Measurements from ENCODE around the gene DCAF5.
"Not testable (repeated sequence)": the region's sequence is repeated elsewhere in the genome, so short reads cannot be mapped to it uniquely, and the experiment has no call there.

DCAF5 gene

GRCh38 chr14:69066396-69067171 lies 86.3 kb downstream of the DCAF5 start:
- DNase-seq, result no peak

- DNase-seq, result not testable (repeated sequence)
Measured at GRCh38 chr14:69065934-69066333, 87.0 kb downstream of the DCAF5 start.

GRCh38 chr14:69064596-69064995 lies 88.3 kb downstream of the DCAF5 start:
- no peak for DNase-seq

GRCh38 chr14:69059658-69060623 lies 93.0 kb downstream of the DCAF5 start:
- no peak for DNase-seq

- no peak for DNase-seq
Measured at GRCh38 chr14:69055999-69056788, 96.7 kb downstream of the DCAF5 start.

GRCh38 chr14:69055125-69055524 lies 97.8 kb downstream of the DCAF5 start:
- no peak for DNase-seq

- no peak for DNase-seq
Measured at GRCh38 chr14:69054030-69054429, 98.9 kb downstream of the DCAF5 start.

GRCh38 chr14:69052181-69052601 lies 100.7 kb downstream of the DCAF5 start:
- DNase-seq, result no peak

GRCh38 chr14:69050240-69051184 lies 102.4 kb downstream of the DCAF5 start:
- no peak for DNase-seq

GRCh38 chr14:69049675-69050074 lies 103.2 kb downstream of the DCAF5 start:
- DNase-seq, result no peak

- no peak for DNase-seq
Measured at GRCh38 chr14:69048456-69048855, 104.5 kb downstream of the DCAF5 start.

- DNase-seq, result no peak
Measured at GRCh38 chr14:69047255-69047654, 105.7 kb downstream of the DCAF5 start.

- DNase-seq, result no peak
Measured at GRCh38 chr14:69046476-69046860, 106.5 kb downstream of the DCAF5 start.

GRCh38 chr14:69045857-69046475 lies 107.0 kb downstream of the DCAF5 start:
- no peak for DNase-seq

- no peak for DNase-seq
Measured at GRCh38 chr14:69044965-69045555, 107.9 kb downstream of the DCAF5 start.

GRCh38 chr14:69044296-69044695 lies 108.6 kb downstream of the DCAF5 start:
- no peak for DNase-seq

- no peak for DNase-seq
Measured at GRCh38 chr14:69043596-69044260, 109.2 kb downstream of the DCAF5 start.

- DNase-seq, result no peak
Measured at GRCh38 chr14:69042787-69043444, 110.0 kb downstream of the DCAF5 start.

GRCh38 chr14:69042299-69042698 lies 110.6 kb downstream of the DCAF5 start:
- no peak for DNase-seq

- DNase-seq, result no peak
Measured at GRCh38 chr14:69041783-69042182, 111.1 kb downstream of the DCAF5 start.
